Transverse colon (tissue), 4 donors: ENCODE measurements around the gene PKN1. TPM values are rescaled to one million over a fixed set of nuclear protein-coding genes. Genes with fewer than 3 reads are reported as not detected.
A peak's percentile ranks its signal among the peaks of the same experiment; 100 is the strongest.
"Not testable (repeated sequence)": the region's sequence is repeated elsewhere in the genome, so short reads cannot be mapped to it uniquely, and the experiment has no call there.

Experiments used
- DNase-seq: peaks from one replicate; pipeline ENCODE4 v3.0.0-alpha.2; 2019
- H3K27ac ChIP-seq, 4 donors: fragments of 200-600 bp; sonication (generic); 2 replicates each; pipeline ENCODE4 v1.5.1; 2016 to 2018; ENCODE audit warnings: inconsistent platforms in 4 of 4
- H3K27me3 ChIP-seq: fragments of 200-600 bp; sonication (generic); 2 replicates; pipeline ENCODE4 v1.5.1; 2017; ENCODE audit warnings: inconsistent platforms
- H3K36me3 ChIP-seq, 4 donors: fragments of 200-600 bp; sonication (generic); 2 replicates each; pipeline ENCODE4 v1.5.1; 2017 to 2019; ENCODE audit warnings: inconsistent platforms in 4 of 4
- H3K4me1 ChIP-seq, 4 donors: fragments of 200-600 bp; sonication (generic); 2 replicates each; pipeline ENCODE4 v1.5.1; 2017 to 2020; ENCODE audit warnings: inconsistent platforms in 4 of 4
- H3K4me3 ChIP-seq, 4 donors: fragments of 200-600 bp; sonication (generic); 1 replicate in 1 of 4; 2 replicates in 3 of 4; pipeline versions ENCODE4 v1.5.1 to v1.6.1; 2017 to 2019; ENCODE audit warnings: inconsistent platforms in 4 of 4
- H3K9me3 ChIP-seq, 2 donors: fragments of 200-600 bp; sonication (generic); 2 replicates each; pipeline ENCODE4 v1.5.1; 2017 to 2019; ENCODE audit warnings: inconsistent platforms in 2 of 2
- CTCF ChIP-seq, 5 experiments: fragments of 200-600 bp in 3 of 5; fragments of 450-650 bp in 2 of 5; sonication (generic) in 3 of 5; IDR thresholded peaks; 1 replicate in 2 of 5; 2 replicates in 3 of 5; pipeline ENCODE4 v1.5.1; 2016 to 2017; ENCODE audit warnings: antibody characterized with exemption in 5 of 5, inconsistent platforms in 3 of 5, mild to moderate bottlenecking in 2 of 5, moderate library complexity in 1 of 5
- EP300 ChIP-seq: sonication (generic); formaldehyde crosslinking; IDR thresholded peaks from one replicate; pipeline ENCODE4 v1.6.1; 2017; ENCODE audit warnings: antibody characterized with exemption, low read depth
- POLR2A ChIP-seq: fragments of 450-650 bp; IDR thresholded peaks from one replicate; pipeline ENCODE4 v1.6.1; 2016; ENCODE audit warnings: antibody characterized with exemption, mild to moderate bottlenecking, moderate library complexity
- POLR2AphosphoS5 ChIP-seq, 3 donors: sonication (generic); formaldehyde crosslinking; IDR thresholded peaks; one replicate each; pipeline ENCODE4 v1.6.1; 2016; ENCODE audit warnings: antibody characterized with exemption in 3 of 3
- WGBS, 2 donors: methylation state at CpG; one replicate each; pipeline ENCODE4 v1.1.5; 2018; ENCODE audit warnings: low coverage in 1 of 2; 5-methylcytosine and 5-hydroxymethylcytosine counted together
- in situ Hi-C, 4 donors: fragments of 200-750 bp; cut with MboI; loops; one replicate each; pipeline versions ENCODE4 v1.15.0 to v1.15.1; 2017; ENCODE audit warnings: low sequenced_read_pairs in 3 of 4, low pct_ligation_motif_present in 1 of 4, low pct_unique_long_range_greater_than_20kb in 1 of 4
- intact Hi-C: fragments of 100-400 bp; cut with DNase I; formaldehyde crosslinking; loops from one replicate; pipeline ENCODE4 v1.15.1; 2023; ENCODE audit warnings: low total_unique reads
- total RNA-seq, 4 donors: library from RNA; depleted of rRNA; stranded (reverse); fragments of >200 nt; gene quantifications; one replicate each; pipeline ENCODE4 v1.1.0, GENCODE V29; 2016

PKN1 gene
- total RNA-seq, 4 donors from 2014 or later = 29.1 to 129 (median 55.0) TPM

GRCh38 chr19:14402332-14403144, 30.6 kb upstream of the PKN1 start:
- WGBS, 2 donors = 81 to 93% methylated on average over 12 to 26 of the region's 26 CpGs
- H3K4me3 ChIP-seq = no peak overlapping the region
- no peaks in the 10 kb centered on the region for H3K27me3 ChIP-seq
- peak overlapping the region; percentile 11 to 37 (median 18) for H3K27ac ChIP-seq
- no peaks in the 10 kb centered on the region for H3K9me3 ChIP-seq
- no peak for TF ChIP-seq POLR2A
- TF ChIP-seq POLR2AphosphoS5 (IDR thresholded peaks at IDR 0.05) = peak in 1 of 3 donors; percentile 8
- peaks cover 3 to 15% (median 13%) of the 10 kb centered on the region in 4 donors for H3K4me1 ChIP-seq
- in situ Hi-C loops (no loop called here), intact Hi-C loops (loop anchor here (10.0 kb wide), 1 partner anchor 48 kb away; no protein-coding TSS in a partner anchor)
- DNase-seq = no peak
- H3K36me3 ChIP-seq = peaks cover 0 to 51% (median 19%) of the 10 kb centered on the region in 4 donors

- H3K9me3 ChIP-seq, H3K27me3 ChIP-seq, in situ Hi-C loops, H3K4me3 ChIP-seq, DNase-seq, H3K27ac ChIP-seq: not testable (repeated sequence)
- Histone ChIP-seq H3K36me3 (peaks cover 0 to 59% (median 20%) of the 10 kb centered on the region in 4 donors), H3K4me1 (peaks cover 7 to 22% (median 19%) of the 10 kb centered on the region in 4 donors)
- intact Hi-C loops = loop anchor here (10.0 kb wide), 1 partner anchor 49 kb away; no protein-coding TSS in a partner anchor
- 93 to 96% methylated on average over 10 to 15 of the region's 15 CpGs for WGBS, 2 donors
Observed at GRCh38 chr19:14403145-14403930, 29.8 kb upstream of the PKN1 start.

GRCh38 chr19:14404312-14404711, 28.8 kb upstream of the PKN1 start:
- no peak overlapping the region for H3K27ac ChIP-seq
- in situ Hi-C loops = no loop called here
- TF ChIP-seq CTCF (IDR thresholded peaks at IDR 0.05) (no peak), POLR2A (no peak), EP300 (no peak), POLR2AphosphoS5 (IDR thresholded peaks at IDR 0.05) (no peak)
- no peak overlapping the region for H3K4me3 ChIP-seq
- H3K27me3 ChIP-seq = no peaks in the 10 kb centered on the region
- 81% methylated on average over 9 of the region's 9 CpGs; no CpG with 5 or more reads in 1 of the 2 donors for WGBS, 2 donors
- H3K9me3 ChIP-seq = no peaks in the 10 kb centered on the region
- peaks cover 12 to 26% (median 24%) of the 10 kb centered on the region in 4 donors for H3K4me1 ChIP-seq
- H3K36me3 ChIP-seq = peaks cover 0 to 61% (median 23%) of the 10 kb centered on the region in 4 donors
- intact Hi-C loops = loop anchor here (10.0 kb wide), 1 partner anchor 50 kb away; no protein-coding TSS in a partner anchor
- DNase-seq = no peak

- DNase-seq = no peak
- TF ChIP-seq EP300 = no peak
- TF ChIP-seq POLR2A = no peak
- no peak for TF ChIP-seq POLR2AphosphoS5 (IDR thresholded peaks at IDR 0.05)
- TF ChIP-seq CTCF (IDR thresholded peaks at IDR 0.05) = no peak
- intact Hi-C loops (loop anchor here (10.0 kb wide), 1 partner anchor 51 kb away; no protein-coding TSS in a partner anchor), in situ Hi-C loops (no loop called here)
- Histone ChIP-seq H3K4me3 (no peak overlapping the region), H3K27ac (peak overlapping the region; percentile 72 to 78 (median 76)), H3K9me3 (no peaks in the 10 kb centered on the region), H3K27me3 (no peaks in the 10 kb centered on the region), H3K4me1 (peaks cover 12 to 26% (median 24%) of the 10 kb centered on the region in 4 donors), H3K36me3 (peaks cover 0 to 63% (median 28%) of the 10 kb centered on the region in 4 donors)
- 40 to 88% methylated on average over 1 to 6 of the region's 6 CpGs for WGBS, 2 donors
Observed at GRCh38 chr19:14405380-14405757, 27.7 kb upstream of the PKN1 start.
